ENCODE data around the gene NEU4. TPM values are rescaled to one million over a fixed set of nuclear protein-coding genes. Genes with fewer than 3 reads are reported as not detected.
A peak's percentile ranks its signal among the peaks of the same experiment; 100 is the strongest.

The NEU4 gene
- total and polyA plus RNA-seq, 2 of the 4 experiments (the other 2 are of a cell fraction): not detected

DNA sequence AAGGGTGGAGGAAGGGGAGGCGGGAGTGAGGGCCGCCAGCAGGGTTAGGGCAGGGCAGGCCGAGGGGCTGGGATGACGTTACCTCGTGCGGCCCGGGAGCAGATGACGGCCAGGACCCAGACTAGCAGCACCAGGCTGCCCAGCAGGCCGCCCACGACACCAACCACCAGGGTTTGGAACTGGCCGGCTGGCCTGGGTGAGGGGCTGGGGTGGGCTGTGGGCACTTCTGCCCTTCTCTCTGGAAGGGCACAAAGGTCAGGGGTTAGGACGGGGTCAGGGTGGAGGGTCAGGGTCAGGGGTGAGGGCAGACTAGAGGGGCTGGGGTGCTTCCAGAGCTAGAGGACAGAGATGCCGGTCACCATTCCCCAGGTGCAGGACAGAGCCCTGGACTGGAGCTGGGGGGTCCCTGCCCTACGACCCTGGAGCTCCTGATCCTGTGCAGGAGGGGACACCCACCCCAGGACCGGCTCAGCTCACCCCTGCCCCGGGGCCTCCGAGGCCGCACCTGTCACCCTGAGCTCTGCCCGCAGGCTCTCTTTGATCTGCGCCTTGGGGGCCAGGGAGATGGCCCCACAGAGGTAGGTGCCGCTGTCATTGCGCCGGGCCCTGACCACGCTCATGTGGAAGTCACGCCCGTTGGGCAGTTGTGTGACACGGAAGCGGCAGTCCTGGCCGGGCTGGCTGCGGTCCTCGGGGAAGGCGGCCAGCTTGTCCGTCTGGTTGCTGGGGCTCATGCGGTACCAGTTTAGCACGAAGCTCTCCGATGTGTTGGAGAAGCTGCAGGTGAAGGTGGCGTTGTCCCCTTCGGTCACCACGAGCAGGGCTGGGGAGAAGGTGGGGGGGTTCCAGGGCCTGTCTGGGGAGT is 43.4 kb downstream of the NEU4 start:
- H3K27ac ChIP-seq (ENCODE audit: insufficient read depth, low read length): no peak overlapping the region
- DNase-seq (no peak), ATAC-seq (ENCODE audit: low read depth) (no peak)
- no peaks in the 10 kb centered on the region for H3K79me1 ChIP-seq (ENCODE audit: low read depth in 1 of 2, low read length in 2 of 2)
- no TSS peak for BruUV-seq (replicated peaks)
- no peak overlapping the region for H3K4ac ChIP-seq (ENCODE audit: low read depth, low read length)
- no peak overlapping the region for H2BK5ac ChIP-seq (ENCODE audit: low read depth, low read length, poor library complexity, severe bottlenecking)
- no peaks in the 10 kb centered on the region for H4K20me1 ChIP-seq (ENCODE audit: insufficient read depth, low read length)
- no peak overlapping the region for H4K91ac ChIP-seq (ENCODE audit: insufficient read depth, low read depth, low read length)
- no peak overlapping the region for H3K56ac ChIP-seq (ENCODE audit: extremely low read depth, insufficient read depth, low read length)
- dilution Hi-C loops (cut with HindIII; ENCODE audit: low sequenced_read_pairs, unreplicated experiment): no loop called here
- intact Hi-C loops (cut with micrococcal nuclease): no loop called here
- H2AK9ac ChIP-seq (replicated peaks; ENCODE audit: low read depth, low read length, poor library complexity): no peak overlapping the region
- H3K27me3 ChIP-seq (ENCODE audit: control insufficient read depth, insufficient read depth, low read length): peaks cover 5% of the 10 kb centered on the region; the same call in 1 of the 2 replicates
- H2BK120ac ChIP-seq (ENCODE audit: low read depth, low read length): no peak overlapping the region
- no peak overlapping the region for H2BK15ac ChIP-seq (ENCODE audit: low read depth, low read length)
- H3K4me2 ChIP-seq (ENCODE audit: low read depth, low read length): no peak overlapping the region
- no peak overlapping the region for H3K14ac ChIP-seq (replicated peaks; ENCODE audit: low read depth, low read length)
- H3K36me3 ChIP-seq (ENCODE audit: control insufficient read depth, insufficient read depth, low read length): no peaks in the 10 kb centered on the region
- no peak overlapping the region for H3K23ac ChIP-seq (ENCODE audit: low read depth, low read length)
- H2AK5ac ChIP-seq (ENCODE audit: low read depth, low read length): no peak overlapping the region
- 80% methylated on average over 19 of the region's 39 CpGs; no CpG with 5 or more reads in 1 of the 2 experiments for WGBS, 2 experiments (ENCODE audit: extremely low coverage in 2 of 2, insufficient read length in 1 of 2)
- peaks cover 3% of the 10 kb centered on the region for H3K4me1 ChIP-seq (ENCODE audit: control insufficient read depth, insufficient read depth, low read length)
- H3K9me3 ChIP-seq (ENCODE audit: control insufficient read depth, insufficient read depth, low read length): no peaks in the 10 kb centered on the region
- H2BK20ac ChIP-seq (ENCODE audit: low read depth, low read length): no peak overlapping the region
- H3K18ac ChIP-seq (ENCODE audit: low read depth, low read length): no peak overlapping the region
- CTCF ChIA-PET: no interaction called here
- TF ChIP-seq, protein P1, sequence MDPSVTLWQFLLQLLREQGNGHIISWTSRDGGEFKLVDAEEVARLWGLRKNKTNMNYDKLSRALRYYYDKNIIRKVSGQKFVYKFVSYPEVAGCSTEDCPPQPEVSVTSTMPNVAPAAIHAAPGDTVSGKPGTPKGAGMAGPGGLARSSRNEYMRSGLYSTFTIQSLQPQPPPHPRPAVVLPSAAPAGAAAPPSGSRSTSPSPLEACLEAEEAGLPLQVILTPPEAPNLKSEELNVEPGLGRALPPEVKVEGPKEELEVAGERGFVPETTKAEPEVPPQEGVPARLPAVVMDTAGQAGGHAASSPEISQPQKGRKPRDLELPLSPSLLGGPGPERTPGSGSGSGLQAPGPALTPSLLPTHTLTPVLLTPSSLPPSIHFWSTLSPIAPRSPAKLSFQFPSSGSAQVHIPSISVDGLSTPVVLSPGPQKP (IDR thresholded peaks at IDR 0.05; ENCODE audit: borderline replicate concordance, low read depth, low read length): no peak
- TF ChIP-seq CHD1 (IDR thresholded peaks at IDR 0.05; ENCODE audit: low read depth, low read length) (no peak), POLR2A (IDR thresholded peaks at IDR 0.05; ENCODE audit: low read depth, low read length) (no peak), RAD21 (IDR thresholded peaks at IDR 0.05; ENCODE audit: low read length) (no peak), MAFK (IDR thresholded peaks at IDR 0.05; ENCODE audit: low read depth, low read length) (no peak), RFX5 (IDR thresholded peaks at IDR 0.05; ENCODE audit: low read depth, low read length) (no peak), MXI1 (IDR thresholded peaks at IDR 0.05; ENCODE audit: borderline replicate concordance, low read depth, low read length) (no peak)
- H4K5ac ChIP-seq (ENCODE audit: low read depth, low read length): no peak overlapping the region
- H3K9ac ChIP-seq (ENCODE audit: low read depth, low read length): no peak overlapping the region
- H4K8ac ChIP-seq (ENCODE audit: low read depth in 2 of 2, low read length in 2 of 2): no peak overlapping the region
- no peaks in the 10 kb centered on the region for H3K9me1 ChIP-seq (ENCODE audit: insufficient read depth, low read length)
- peak overlapping the region; percentile 19 for H2AFZ ChIP-seq (replicated peaks; ENCODE audit: low read length, poor library complexity)
- in situ Hi-C loops (cut with MboI; ENCODE audit: low sequenced_read_pairs): no loop called here
- H3K4me3 ChIP-seq (ENCODE audit: insufficient read depth, low read depth, low read length): no peak overlapping the region
- POLR2A ChIA-PET (ENCODE audit: unreplicated experiment): no interaction called here
